D721Med (cell line): ENCODE data around the gene FOXP1.

ENCODE experiments used
- DNase-seq: peaks from one replicate; pipeline ENCODE4 v3.0.0; 2011; ENCODE audit warnings: low spot score; ENCODE audit not compliant: insufficient read length
- FAIRE-seq: peaks from 2 replicates; lab custom pipeline; 2011; peaks lifted over from hg19 to GRCh38; lab: Jason Lieb, UNC
- TF ChIP-seq, protein P1 (sequence below): IDR thresholded peaks from 2 replicates; pipeline ENCODE4 v1.5.1; 2012; ENCODE audit warnings: mild to moderate bottlenecking, control low read depth; ENCODE audit not compliant: insufficient read depth; ENCODE audit errors: missing control alignments

The FOXP1 gene

DNA sequence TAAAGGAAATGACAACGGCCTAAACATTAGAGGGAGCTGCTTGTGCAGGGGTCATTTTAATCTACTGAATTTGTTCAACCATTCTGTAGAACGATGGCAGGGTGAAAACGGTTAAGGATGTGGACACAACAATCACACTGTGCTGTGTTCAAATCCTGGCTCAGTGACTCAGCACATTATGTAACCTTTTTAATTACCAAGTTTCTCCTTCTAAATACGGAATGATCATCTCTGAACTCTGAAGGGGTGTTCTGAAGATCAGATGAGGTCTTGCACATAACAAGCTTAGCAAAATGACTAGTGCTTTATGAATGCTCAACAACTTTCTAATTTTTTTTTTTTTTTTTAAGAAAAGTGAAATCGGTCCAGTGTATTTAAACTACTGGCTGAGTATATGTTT, 592.8 kb downstream of the FOXP1 start:
- FAIRE-seq (no peak), DNase-seq (no peak)
- TF ChIP-seq, protein P1, sequence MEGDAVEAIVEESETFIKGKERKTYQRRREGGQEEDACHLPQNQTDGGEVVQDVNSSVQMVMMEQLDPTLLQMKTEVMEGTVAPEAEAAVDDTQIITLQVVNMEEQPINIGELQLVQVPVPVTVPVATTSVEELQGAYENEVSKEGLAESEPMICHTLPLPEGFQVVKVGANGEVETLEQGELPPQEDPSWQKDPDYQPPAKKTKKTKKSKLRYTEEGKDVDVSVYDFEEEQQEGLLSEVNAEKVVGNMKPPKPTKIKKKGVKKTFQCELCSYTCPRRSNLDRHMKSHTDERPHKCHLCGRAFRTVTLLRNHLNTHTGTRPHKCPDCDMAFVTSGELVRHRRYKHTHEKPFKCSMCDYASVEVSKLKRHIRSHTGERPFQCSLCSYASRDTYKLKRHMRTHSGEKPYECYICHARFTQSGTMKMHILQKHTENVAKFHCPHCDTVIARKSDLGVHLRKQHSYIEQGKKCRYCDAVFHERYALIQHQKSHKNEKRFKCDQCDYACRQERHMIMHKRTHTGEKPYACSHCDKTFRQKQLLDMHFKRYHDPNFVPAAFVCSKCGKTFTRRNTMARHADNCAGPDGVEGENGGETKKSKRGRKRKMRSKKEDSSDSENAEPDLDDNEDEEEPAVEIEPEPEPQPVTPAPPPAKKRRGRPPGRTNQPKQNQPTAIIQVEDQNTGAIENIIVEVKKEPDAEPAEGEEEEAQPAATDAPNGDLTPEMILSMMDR: no peak

DNA sequence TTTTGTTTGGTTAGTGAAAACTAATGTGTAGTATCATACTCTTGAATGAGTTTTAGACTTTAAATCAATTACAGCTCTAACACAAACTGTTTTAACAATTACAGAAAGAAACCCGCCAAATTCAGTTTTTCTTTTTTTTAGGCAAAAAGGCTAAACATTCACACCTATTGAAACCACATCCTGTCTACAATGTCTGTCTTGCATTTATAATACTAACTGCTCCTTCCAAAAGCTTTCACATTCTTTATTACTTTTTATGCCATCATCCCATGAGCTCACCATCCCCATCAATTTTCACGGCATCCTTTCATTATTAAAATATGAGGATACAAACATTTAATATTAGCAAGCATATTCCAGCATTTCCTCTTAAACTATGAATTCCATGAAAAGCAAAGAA, 593.3 kb downstream of the FOXP1 start:
- no peak for DNase-seq
- FAIRE-seq: no peak
- TF ChIP-seq, protein P1: no peak

DNA sequence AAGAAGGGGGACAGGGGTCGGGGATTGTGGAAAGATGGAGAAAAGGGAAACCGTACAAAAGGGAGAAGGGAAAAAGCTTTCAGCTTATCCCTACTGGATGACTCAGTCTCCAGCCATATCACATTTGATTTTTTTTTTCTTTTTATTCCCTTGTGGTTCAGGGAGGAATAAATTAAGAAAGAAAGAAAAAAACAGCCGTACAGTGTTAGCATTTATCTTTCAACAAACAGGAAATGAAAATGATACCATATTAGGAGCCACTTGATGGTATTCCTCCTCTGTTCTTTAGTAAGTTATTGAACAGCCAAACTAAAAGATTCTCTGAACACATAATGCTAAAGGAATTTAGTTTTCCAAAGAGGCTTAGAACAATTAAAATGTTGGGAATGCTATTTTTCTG, 594.4 kb downstream of the FOXP1 start:
- DNase-seq: no peak
- no peak for FAIRE-seq

DNA sequence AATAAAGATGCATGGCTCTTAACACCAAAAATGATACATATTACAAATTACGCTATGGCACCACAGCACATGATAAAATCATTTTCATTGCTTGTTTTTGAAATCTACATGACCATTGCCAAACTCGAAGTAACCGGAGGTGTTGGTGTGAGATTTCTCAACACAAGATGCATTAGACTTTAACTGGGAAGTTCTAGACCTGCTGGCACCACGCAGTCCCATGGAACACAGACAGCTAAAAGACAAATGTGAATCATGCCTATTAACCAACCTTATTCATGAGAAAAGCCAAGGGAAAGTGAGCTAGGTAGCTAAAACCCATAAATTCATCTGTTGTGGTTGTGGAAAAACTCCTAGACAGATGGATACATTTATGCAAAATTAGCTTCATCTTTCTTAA, 595.4 kb downstream of the FOXP1 start:
- DNase-seq: no peak
- TF ChIP-seq, protein P1: no peak
- no peak for FAIRE-seq

More for the DNA sequence above, 594.4 kb downstream of the FOXP1 start:
- TF ChIP-seq, protein P1: no peak

DNA sequence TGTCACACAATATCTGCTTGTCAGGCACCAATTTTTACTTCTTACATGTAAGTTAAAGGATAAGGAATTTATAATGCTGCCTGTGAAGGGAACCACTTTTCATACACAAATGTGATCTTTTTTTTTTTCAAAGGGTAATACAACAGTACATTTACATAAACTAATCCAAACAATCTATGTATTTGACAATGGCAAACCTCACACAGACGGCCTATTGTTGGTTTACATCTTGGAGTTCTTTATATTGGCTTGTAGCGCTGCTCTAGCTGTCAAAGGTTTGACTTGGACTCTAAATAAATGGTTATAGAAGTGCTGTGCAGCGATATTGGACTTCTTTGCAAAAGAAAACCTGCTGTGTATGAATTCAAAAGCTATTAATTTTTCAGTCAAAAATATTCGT, 598.0 kb downstream of the FOXP1 start:
- DNase-seq: no peak

DNA sequence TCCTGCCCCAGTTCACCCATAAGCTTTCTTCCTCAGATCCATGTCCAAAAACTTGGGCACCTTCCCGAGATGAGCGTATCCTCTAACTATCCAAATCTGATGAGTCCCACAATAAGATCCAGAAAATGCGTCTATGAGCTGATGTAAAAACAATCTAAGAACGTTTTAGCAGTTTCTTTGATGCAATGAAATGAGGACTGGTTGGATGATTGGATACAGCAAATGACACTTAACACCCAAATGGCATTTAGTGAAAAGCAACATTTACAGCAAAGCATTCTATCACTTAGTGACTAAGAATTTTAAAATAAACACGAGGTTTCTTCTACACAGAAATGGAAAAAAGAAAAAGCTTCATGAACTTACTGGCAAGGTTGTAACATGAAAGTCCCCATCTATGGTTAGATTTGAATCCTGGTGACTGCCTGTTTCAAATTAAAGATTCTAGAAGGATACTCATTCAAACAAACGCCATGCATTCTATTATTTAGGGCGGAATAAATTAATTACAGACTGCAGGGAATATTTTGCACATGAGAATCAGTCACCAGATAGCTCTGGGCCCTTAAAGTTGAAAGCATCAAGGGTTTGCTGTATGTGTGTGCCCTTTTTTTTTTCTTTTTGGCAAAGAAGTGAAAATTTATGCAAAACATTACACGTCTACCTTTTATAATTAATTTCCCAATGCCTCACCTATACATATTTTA, 598.6 kb downstream of the FOXP1 start:
- no peak for FAIRE-seq
- DNase-seq: no peak
- TF ChIP-seq, protein P1: no peak

More for the DNA sequence above, 598.0 kb downstream of the FOXP1 start:
- FAIRE-seq: no peak
- TF ChIP-seq, protein P1: no peak

DNA sequence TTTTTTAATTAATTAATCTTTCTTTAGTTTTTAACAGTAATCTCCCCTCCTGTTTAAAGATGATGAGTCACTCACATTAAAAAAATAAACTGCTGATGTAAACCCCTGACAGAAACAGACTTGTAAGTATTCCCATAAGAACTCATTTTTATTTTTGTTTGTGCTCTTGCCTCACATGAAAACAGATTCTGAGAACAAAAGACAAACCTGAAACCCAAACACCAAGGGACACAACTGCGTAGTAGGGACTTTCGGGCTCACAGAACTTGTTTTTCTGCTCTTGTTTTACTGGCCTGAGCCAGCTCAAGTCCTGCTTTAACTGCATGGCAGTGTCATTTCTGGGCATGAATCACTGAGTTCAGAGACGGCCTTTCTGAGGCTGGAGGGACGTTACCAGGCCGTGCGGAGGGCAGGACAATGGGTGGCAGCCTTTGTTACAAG, 600.8 kb downstream of the FOXP1 start:
- TF ChIP-seq, protein P1: no peak
- FAIRE-seq (no peak), DNase-seq (no peak)
